ENCODE data around the gene CLDN4. TPM values are rescaled to one million over a fixed set of nuclear protein-coding genes. Genes with fewer than 3 reads are reported as not detected.

The CLDN4 gene
- total and polyA plus RNA-seq, 4 donors: 0.37 to 2.0 (median 1.3) TPM

GRCh38 chr7:73864981-73865711 is 34.4 kb downstream of the CLDN4 start:
- Histone ChIP-seq H3K9ac (ENCODE audit: low read depth in 1 of 2, low read length in 2 of 2) (no peak overlapping the region), H3K27ac (ENCODE audit: low read depth in 1 of 2, low read length in 2 of 2) (no peak overlapping the region)
- 82% methylated on average over 8 of the region's 8 CpGs for WGBS

More at GRCh38 chr7:73864981-73865711, 34.4 kb downstream of the CLDN4 start:
- Histone ChIP-seq H3K36me3 (ENCODE audit: control insufficient read depth in 4 of 4, insufficient read depth in 3 of 4, low read depth in 1 of 4, low read length in 3 of 4) (no peaks in the 10 kb centered on the region), H3K27me3 (ENCODE audit: control insufficient read depth in 4 of 4, insufficient read depth in 4 of 4, low read length in 3 of 4) (no peaks in the 10 kb centered on the region), H3K4me1 (ENCODE audit: control insufficient read depth in 4 of 4, insufficient read depth in 4 of 4, low read length in 3 of 4) (peaks cover 5 to 7% (median 5%) of the 10 kb centered on the region in 4 donors), H3K4me3 (ENCODE audit: low read depth in 1 of 3, low read length in 3 of 3) (no peak overlapping the region), H3K9me3 (ENCODE audit: control insufficient read depth in 4 of 4, low read length in 3 of 4) (no peaks in the 10 kb centered on the region)
- TF ChIP-seq HNF4A (conservative IDR thresholded peaks at IDR 0.05): no peak
- TF ChIP-seq YY1 (IDR thresholded peaks at IDR 0.05): no peak
- TF ChIP-seq RXRA (IDR thresholded peaks at IDR 0.05): no peak
- no peak for TF ChIP-seq HNF4G (IDR thresholded peaks at IDR 0.05)
- no peak for TF ChIP-seq FOXA2 (IDR thresholded peaks at IDR 0.05)
- no peak for TF ChIP-seq FOXA1 (IDR thresholded peaks at IDR 0.05)
- TF ChIP-seq TAF1 (conservative IDR thresholded peaks at IDR 0.05): no peak
- no peak for TF ChIP-seq SP1 (IDR thresholded peaks at IDR 0.05)
- TF ChIP-seq, protein P1, sequence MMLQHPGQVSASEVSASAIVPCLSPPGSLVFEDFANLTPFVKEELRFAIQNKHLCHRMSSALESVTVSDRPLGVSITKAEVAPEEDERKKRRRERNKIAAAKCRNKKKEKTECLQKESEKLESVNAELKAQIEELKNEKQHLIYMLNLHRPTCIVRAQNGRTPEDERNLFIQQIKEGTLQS (IDR thresholded peaks at IDR 0.05): no peak
- no peak for TF ChIP-seq EGR1 (IDR thresholded peaks at IDR 0.05; ENCODE audit: low read depth in 2 of 2)
- TF ChIP-seq GABPA (IDR thresholded peaks at IDR 0.05 in 1 of 2, conservative IDR thresholded peaks at IDR 0.05 in 1 of 2): no peak
- no peak for TF ChIP-seq RAD21 (IDR thresholded peaks at IDR 0.05)
- no peak for TF ChIP-seq NR2F2 (IDR thresholded peaks at IDR 0.05)
- TF ChIP-seq, protein P2, sequence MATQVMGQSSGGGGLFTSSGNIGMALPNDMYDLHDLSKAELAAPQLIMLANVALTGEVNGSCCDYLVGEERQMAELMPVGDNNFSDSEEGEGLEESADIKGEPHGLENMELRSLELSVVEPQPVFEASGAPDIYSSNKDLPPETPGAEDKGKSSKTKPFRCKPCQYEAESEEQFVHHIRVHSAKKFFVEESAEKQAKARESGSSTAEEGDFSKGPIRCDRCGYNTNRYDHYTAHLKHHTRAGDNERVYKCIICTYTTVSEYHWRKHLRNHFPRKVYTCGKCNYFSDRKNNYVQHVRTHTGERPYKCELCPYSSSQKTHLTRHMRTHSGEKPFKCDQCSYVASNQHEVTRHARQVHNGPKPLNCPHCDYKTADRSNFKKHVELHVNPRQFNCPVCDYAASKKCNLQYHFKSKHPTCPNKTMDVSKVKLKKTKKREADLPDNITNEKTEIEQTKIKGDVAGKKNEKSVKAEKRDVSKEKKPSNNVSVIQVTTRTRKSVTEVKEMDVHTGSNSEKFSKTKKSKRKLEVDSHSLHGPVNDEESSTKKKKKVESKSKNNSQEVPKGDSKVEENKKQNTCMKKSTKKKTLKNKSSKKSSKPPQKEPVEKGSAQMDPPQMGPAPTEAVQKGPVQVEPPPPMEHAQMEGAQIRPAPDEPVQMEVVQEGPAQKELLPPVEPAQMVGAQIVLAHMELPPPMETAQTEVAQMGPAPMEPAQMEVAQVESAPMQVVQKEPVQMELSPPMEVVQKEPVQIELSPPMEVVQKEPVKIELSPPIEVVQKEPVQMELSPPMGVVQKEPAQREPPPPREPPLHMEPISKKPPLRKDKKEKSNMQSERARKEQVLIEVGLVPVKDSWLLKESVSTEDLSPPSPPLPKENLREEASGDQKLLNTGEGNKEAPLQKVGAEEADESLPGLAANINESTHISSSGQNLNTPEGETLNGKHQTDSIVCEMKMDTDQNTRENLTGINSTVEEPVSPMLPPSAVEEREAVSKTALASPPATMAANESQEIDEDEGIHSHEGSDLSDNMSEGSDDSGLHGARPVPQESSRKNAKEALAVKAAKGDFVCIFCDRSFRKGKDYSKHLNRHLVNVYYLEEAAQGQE (IDR thresholded peaks at IDR 0.05): no peak
- TF ChIP-seq, protein P3, sequence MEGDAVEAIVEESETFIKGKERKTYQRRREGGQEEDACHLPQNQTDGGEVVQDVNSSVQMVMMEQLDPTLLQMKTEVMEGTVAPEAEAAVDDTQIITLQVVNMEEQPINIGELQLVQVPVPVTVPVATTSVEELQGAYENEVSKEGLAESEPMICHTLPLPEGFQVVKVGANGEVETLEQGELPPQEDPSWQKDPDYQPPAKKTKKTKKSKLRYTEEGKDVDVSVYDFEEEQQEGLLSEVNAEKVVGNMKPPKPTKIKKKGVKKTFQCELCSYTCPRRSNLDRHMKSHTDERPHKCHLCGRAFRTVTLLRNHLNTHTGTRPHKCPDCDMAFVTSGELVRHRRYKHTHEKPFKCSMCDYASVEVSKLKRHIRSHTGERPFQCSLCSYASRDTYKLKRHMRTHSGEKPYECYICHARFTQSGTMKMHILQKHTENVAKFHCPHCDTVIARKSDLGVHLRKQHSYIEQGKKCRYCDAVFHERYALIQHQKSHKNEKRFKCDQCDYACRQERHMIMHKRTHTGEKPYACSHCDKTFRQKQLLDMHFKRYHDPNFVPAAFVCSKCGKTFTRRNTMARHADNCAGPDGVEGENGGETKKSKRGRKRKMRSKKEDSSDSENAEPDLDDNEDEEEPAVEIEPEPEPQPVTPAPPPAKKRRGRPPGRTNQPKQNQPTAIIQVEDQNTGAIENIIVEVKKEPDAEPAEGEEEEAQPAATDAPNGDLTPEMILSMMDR (IDR thresholded peaks at IDR 0.05; ENCODE audit: low read depth, low read length, missing input control): no peak
- TF ChIP-seq JUND (IDR thresholded peaks at IDR 0.05): no peak
- TF ChIP-seq ZBTB33 (IDR thresholded peaks at IDR 0.05): no peak
- TF ChIP-seq, protein P4, sequence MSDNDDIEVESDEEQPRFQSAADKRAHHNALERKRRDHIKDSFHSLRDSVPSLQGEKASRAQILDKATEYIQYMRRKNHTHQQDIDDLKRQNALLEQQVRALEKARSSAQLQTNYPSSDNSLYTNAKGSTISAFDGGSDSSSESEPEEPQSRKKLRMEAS (IDR thresholded peaks at IDR 0.05): no peak
- DNase-seq (ENCODE audit: low spot score): no peak

Measured in liver (tissue), 9 donors.